Coronary artery (tissue), 2 donors: ENCODE results near the gene GNGT1.
A peak's percentile ranks its signal among the peaks of the same experiment; 100 is the strongest.

Experiments
- DNase-seq: peaks from one replicate; pipeline ENCODE4 v3.0.0-alpha.2; 2017; ENCODE audit warnings: low spot score
- H3K27ac ChIP-seq, 2 donors: fragments of 200-600 bp; sonication (generic); one replicate each; pipeline ENCODE4 v1.5.1; 2016 to 2019
- H3K4me3 ChIP-seq: fragments of 200-600 bp; sonication (generic); 2 replicates; pipeline ENCODE4 v1.5.1; 2016; ENCODE audit warnings: mild to moderate bottlenecking, moderate library complexity
- TF ChIP-seq, protein P1 (sequence below): fragments of 200-600 bp; sonication (generic); IDR thresholded peaks from one replicate; pipeline ENCODE4 v1.5.1; 2019; ENCODE audit warnings: antibody characterized with exemption

GNGT1 gene

DNA sequence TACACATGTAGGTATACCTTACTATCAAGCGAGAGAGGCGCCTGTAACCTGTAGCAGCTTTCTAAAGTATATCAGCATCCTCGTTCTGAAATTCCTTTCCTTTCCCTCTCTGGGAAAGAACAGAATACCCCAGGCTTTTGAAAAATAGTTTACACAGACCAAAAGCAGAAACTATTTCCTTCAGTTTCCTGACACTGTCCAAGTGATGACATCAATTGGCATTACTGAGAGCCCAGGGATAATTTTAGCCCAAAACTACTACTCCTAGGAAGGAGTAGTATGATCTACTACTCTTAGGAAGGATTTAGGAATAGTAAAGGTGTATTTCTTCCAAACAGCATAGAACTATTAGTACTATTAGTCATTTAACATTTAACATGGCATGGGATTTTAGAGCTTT, 21.2 kb downstream of the GNGT1 start:
- no peak for DNase-seq
- H3K27ac ChIP-seq = peak overlapping the region; percentile 39 to 66
- TF ChIP-seq, protein P1, sequence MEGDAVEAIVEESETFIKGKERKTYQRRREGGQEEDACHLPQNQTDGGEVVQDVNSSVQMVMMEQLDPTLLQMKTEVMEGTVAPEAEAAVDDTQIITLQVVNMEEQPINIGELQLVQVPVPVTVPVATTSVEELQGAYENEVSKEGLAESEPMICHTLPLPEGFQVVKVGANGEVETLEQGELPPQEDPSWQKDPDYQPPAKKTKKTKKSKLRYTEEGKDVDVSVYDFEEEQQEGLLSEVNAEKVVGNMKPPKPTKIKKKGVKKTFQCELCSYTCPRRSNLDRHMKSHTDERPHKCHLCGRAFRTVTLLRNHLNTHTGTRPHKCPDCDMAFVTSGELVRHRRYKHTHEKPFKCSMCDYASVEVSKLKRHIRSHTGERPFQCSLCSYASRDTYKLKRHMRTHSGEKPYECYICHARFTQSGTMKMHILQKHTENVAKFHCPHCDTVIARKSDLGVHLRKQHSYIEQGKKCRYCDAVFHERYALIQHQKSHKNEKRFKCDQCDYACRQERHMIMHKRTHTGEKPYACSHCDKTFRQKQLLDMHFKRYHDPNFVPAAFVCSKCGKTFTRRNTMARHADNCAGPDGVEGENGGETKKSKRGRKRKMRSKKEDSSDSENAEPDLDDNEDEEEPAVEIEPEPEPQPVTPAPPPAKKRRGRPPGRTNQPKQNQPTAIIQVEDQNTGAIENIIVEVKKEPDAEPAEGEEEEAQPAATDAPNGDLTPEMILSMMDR = no peak
- H3K4me3 ChIP-seq = no peak overlapping the region

DNA sequence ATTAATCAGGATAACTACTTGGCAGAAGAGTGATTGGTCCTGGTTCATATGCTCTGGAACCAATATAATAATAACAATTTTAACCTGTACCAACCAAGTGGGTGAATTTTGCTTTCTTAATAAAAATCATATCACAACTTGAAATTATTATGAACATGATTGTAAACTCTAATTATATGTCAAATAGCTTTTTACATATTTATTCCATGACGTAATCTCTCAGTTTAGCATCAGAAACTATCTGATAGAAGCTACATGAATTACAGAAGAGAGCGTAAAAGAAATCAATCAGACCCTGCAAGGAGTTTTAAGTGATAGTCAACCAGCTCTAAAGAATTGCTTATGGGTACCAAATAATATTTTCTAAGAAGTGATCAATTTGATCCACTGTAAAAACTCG, 25.3 kb downstream of the GNGT1 start:
- TF ChIP-seq, protein P1 = no peak
- no peak overlapping the region for H3K27ac ChIP-seq
- DNase-seq = no peak
- no peak overlapping the region for H3K4me3 ChIP-seq

DNA sequence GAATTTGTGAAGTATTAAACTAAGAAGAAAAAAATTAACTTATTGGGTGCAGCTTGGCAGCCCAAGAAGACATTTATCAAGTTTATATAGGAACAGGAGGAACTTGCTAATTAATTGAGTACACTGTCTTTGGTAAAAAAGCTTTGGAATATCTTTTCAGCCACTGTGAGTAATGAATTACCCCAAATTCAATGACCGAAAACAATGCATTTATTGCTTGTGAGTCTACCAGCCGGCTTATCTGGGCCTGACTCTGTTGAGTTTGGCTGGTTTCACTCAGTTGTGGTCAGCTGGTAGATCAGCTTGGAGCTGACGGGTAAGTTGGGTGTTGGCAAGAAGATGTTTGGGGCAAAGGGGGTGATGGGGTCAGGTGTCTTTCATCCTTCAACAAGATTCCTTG, 26.8 kb downstream of the GNGT1 start:
- Histone ChIP-seq H3K4me3 (no peak overlapping the region), H3K27ac (no peak overlapping the region)
- TF ChIP-seq, protein P1 = no peak
- DNase-seq = no peak

DNA sequence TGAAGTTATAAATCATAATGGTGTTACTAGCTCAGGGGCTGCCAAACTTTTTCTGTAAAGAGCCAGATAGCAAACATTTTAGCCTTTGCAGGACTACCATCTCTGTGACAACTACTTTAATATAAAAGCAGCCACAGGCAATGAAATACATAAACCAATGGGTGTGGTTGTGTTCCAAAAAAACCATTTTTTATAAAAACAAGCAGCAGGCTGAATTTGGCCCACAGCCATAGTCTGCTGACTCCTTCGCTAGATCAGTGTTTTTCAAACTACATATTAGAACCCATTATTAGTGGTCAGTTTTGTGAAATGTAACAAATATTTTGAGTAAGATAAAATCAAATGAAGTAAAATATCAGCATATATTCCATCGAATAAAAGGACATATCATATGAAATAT, 28.7 kb downstream of the GNGT1 start:
- TF ChIP-seq, protein P1 = no peak

DNA sequence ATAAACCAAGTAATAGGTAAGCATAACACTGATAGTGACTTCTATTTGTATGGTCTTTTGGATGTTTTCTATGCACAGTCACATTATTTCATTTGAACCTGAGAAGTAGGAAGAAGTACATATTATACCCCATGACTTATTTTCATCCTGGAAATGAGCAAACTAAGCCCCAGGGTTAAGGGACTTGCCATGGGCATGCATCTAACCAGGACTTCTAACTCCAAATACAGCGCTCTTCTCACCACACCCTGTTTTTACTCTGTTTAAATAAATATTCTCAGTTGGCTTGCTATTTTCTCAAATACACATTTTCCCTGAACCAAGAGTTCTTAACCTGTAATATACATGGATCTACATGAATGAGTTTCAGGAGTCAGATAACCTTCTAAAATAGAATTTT, 31.5 kb downstream of the GNGT1 start:
- no peak overlapping the region for H3K27ac ChIP-seq
- TF ChIP-seq, protein P1 = no peak
- no peak for DNase-seq
- no peak overlapping the region for H3K4me3 ChIP-seq

More for the DNA sequence above, 28.7 kb downstream of the GNGT1 start:
- no peak overlapping the region for H3K27ac ChIP-seq
- H3K4me3 ChIP-seq = no peak overlapping the region
- no peak for DNase-seq

DNA sequence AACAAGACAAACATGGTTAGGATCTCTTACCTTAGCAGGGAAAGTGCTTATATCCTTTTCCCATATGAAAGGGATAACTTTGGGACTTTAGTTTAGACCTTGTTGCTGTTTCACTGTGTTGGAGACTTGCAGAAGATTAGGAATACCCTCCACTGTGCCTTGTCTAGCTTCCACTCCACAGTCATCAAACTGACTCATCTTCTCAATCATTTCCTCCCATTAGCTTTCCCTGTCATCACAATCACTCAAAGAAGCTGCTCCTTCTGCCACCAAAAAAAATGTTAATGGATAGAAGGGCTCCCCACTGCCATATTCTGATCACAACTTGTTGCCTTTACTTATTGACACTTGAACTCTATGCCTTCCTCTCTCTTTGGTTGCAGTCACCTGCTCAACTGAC, 31.9 kb downstream of the GNGT1 start:
- TF ChIP-seq, protein P1 = no peak

DNA sequence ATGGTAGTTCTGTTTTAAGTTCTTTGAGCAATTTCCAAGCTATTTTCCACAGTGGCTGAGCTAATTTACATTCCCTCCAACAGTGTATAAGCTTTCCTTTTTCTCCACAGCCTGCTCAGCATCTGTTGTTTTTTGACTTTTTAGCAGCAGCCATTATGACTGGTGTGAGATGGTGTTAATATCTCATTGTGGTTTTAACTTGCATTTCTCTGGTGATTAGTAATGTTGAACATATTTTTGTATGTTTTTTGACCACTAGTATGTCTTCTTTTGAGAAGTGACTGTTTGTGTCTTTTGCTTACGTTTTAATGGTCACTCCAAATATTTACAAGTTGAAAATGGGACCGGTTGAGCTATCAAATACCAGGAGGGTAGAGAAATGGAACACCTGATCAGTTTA, 35.6 kb downstream of the GNGT1 start:
- TF ChIP-seq, protein P1 = no peak
- Histone ChIP-seq H3K27ac (no peak overlapping the region), H3K4me3 (no peak overlapping the region)
- DNase-seq = no peak

More for the DNA sequence above, 31.9 kb downstream of the GNGT1 start:
- DNase-seq = no peak
- no peak overlapping the region for H3K4me3 ChIP-seq
- no peak overlapping the region for H3K27ac ChIP-seq
